IPS-18a (cell line): ENCODE data around the gene DOCK8.

Experiments used
- H3K27ac ChIP-seq: one replicate; pipeline ENCODE4 v1.5.1; 2013; ENCODE audit warnings: low read length
- H3K27me3 ChIP-seq: one replicate; pipeline ENCODE4 v1.6.1; 2013; ENCODE audit warnings: mild to moderate bottlenecking, low read length; ENCODE audit not compliant: control insufficient read depth, insufficient read depth
- H3K36me3 ChIP-seq: one replicate; pipeline ENCODE4 v1.6.1; 2013; ENCODE audit warnings: low read depth, low read length; ENCODE audit not compliant: control insufficient read depth
- H3K4me1 ChIP-seq: one replicate; pipeline ENCODE4 v1.6.1; 2013; ENCODE audit warnings: low read depth, low read length; ENCODE audit not compliant: control insufficient read depth
- H3K4me3 ChIP-seq: one replicate; pipeline ENCODE4 v1.5.1; 2013; ENCODE audit warnings: low read length
- H3K9ac ChIP-seq: one replicate; pipeline ENCODE4 v1.6.1; 2013; ENCODE audit warnings: mild to moderate bottlenecking, low read length, moderate library complexity
- H3K9me3 ChIP-seq: one replicate; pipeline ENCODE4 v1.6.1; 2013; ENCODE audit warnings: low read depth, low read length; ENCODE audit not compliant: control insufficient read depth

Gene DOCK8

DNA sequence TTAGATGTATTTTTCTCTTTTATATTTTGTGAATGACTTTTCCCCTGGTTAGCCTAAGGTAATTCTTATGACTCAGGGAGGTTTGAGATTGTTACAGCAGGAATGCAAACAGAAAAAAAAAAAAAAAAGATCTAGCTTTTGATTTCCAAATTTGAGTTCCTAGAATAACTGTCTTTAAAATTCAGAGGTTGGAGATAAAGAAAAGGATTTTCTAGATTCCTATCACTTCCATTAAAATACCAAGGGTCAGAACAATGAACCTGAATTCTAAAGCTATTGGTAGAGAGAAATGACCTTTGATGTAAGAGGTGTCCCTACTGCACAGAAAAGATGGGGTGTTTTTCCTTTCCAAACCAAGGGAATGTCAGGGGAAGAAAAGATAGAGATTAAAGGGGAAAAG lies 262.5 kb downstream of the DOCK8 start:
- no peak overlapping the region for H3K9ac ChIP-seq
- no peaks in the 10 kb centered on the region for H3K36me3 ChIP-seq
- H3K27me3 ChIP-seq, result no peaks in the 10 kb centered on the region
- H3K27ac ChIP-seq, result no peak overlapping the region
- no peak overlapping the region for H3K4me3 ChIP-seq
- H3K4me1 ChIP-seq, result no peaks in the 10 kb centered on the region
- no peaks in the 10 kb centered on the region for H3K9me3 ChIP-seq

DNA sequence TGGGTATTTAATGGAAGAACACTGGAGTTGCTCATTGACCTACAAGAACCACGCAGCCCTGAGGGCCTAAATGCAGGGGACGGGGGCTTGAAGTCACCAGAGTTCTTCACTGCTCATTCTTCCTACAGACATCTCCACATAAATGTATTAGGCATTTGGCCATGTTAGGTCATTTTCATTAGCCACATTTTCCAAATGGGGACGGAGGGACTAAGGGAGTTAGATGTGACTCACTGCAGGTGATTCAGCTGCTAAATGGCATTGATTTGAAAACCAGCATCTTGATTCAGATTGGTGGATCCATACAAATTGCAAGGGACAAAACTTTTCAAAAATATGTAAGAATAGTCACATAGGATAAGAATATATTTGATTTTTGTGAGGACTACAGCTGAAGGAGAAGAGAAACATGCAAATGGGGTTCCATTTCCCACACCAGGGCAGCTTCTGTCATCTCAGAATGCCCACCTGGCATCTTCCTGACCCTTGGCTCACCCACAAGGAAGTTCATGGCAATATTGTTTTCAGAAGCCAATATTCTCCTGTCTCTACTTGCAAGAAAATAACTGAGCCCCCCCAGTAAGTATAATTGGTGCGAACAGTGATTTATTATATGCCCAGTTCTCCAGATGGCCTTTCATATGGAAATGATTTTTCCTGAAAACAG lies 264.8 kb downstream of the DOCK8 start:
- H3K4me3 ChIP-seq, result no peak overlapping the region
- H3K27ac ChIP-seq, result no peak overlapping the region
- no peaks in the 10 kb centered on the region for H3K4me1 ChIP-seq
- H3K9ac ChIP-seq, result no peak overlapping the region
- no peaks in the 10 kb centered on the region for H3K27me3 ChIP-seq
- H3K36me3 ChIP-seq, result no peaks in the 10 kb centered on the region
- no peaks in the 10 kb centered on the region for H3K9me3 ChIP-seq

DNA sequence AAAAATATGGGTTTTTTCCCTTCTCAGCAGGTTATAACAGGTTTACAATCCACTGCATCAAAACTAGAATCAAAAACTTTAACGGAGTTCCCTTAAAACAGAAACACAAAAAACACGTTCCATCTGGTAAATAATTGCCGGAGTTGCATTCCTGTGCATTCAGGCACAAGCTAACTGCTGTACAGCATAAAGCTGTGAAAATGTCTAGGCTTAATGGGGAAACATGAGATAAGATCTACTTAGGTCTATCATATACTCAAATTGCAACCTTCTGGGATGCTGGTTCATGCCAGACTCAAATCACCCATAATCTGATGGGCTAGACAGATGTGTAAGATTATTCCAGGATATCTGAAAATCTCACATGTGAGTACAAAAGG lies 265.3 kb downstream of the DOCK8 start:
- no peak overlapping the region for H3K9ac ChIP-seq
- no peaks in the 10 kb centered on the region for H3K36me3 ChIP-seq
- no peaks in the 10 kb centered on the region for H3K9me3 ChIP-seq
- no peak overlapping the region for H3K27ac ChIP-seq
- H3K27me3 ChIP-seq, result no peaks in the 10 kb centered on the region
- H3K4me1 ChIP-seq, result no peaks in the 10 kb centered on the region
- no peak overlapping the region for H3K4me3 ChIP-seq

DNA sequence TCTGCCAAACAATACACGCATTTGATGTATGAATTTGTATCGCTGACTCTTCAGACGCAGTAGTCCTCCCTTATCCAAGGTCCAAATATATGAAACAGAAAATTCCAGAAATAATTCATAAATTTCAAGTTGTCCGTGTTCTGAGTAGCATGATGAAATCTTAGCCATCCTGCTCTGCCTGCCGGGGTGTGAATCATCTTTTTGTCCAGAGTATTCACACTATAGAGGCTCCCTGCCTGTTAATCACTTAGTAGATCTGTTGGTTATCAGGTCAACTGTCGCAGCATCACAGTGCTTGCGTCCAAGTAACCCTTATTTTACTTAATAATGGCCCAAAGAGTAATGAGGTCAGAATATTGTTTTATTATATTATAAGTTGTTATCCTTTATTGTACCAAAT lies 268.1 kb downstream of the DOCK8 start:
- H3K27ac ChIP-seq, result no peak overlapping the region

DNA sequence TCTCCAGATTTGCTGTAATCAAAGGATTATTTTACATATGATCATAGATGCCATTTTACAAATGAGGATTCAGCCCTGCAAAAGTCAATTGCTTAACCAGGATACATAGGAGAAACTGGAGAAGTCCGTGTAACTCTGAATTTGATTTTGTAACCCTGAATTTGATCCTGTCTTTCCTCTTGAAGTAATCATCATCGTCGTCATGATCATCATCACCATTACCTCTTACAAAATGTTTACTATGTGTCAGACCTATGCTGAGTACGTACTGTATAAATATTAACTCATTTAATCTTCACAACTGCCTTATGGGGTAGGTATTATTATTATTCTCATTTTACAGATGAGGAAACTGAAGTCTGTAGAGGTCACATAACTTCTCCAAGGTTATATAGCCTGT lies 271.5 kb downstream of the DOCK8 start:
- Histone ChIP-seq H3K27ac (no peak overlapping the region), H3K4me3 (no peak overlapping the region), H3K9me3 (no peaks in the 10 kb centered on the region), H3K36me3 (no peaks in the 10 kb centered on the region), H3K4me1 (no peaks in the 10 kb centered on the region), H3K27me3 (no peaks in the 10 kb centered on the region), H3K9ac (no peak overlapping the region)

More for the DNA sequence above, 268.1 kb downstream of the DOCK8 start:
- Histone ChIP-seq H3K4me1 (no peaks in the 10 kb centered on the region), H3K27me3 (no peaks in the 10 kb centered on the region), H3K9me3 (no peaks in the 10 kb centered on the region), H3K4me3 (no peak overlapping the region), H3K9ac (no peak overlapping the region), H3K36me3 (no peaks in the 10 kb centered on the region)

DNA sequence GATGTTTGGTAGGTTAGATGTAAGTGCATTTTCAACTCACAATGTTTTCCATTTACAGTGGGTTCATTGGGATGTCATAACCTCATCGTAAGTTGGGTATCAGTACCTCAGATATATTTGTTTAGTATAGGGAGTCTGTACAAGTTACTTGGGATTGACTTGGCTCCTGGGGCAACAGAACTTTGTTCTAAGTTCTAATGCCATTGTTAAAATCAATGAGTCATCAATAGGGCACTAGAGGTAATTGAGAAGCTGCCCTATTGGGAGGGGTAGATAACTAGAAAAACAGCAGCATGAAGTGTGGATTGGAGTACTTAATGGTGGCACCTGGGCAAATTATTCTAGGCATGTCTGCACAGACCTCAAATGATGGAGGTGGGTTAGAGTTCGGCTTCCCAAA lies 272.8 kb downstream of the DOCK8 start:
- Histone ChIP-seq H3K4me1 (no peaks in the 10 kb centered on the region), H3K36me3 (no peaks in the 10 kb centered on the region), H3K27me3 (no peaks in the 10 kb centered on the region), H3K4me3 (no peak overlapping the region), H3K27ac (no peak overlapping the region), H3K9me3 (no peaks in the 10 kb centered on the region), H3K9ac (no peak overlapping the region)

DNA sequence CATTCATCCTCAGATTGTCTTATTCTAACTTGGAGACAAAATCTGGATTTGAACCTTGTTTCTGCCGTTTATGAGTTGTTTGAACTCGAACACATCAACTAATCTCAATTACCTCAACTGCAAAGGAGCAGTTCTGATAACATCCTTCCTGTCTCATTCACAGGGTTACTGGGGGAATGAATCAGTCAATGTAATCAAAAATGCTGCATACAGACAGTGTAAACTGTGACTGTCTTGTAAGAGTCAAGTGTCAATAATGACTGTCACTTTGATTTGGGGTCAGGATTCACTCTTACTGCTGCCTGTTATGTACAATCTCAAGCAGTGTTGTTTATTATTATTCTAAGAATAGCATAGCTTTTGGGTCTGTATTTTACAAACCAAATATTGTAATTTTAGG lies 273.8 kb downstream of the DOCK8 start:
- Histone ChIP-seq H3K27ac (no peak overlapping the region), H3K4me1 (no peaks in the 10 kb centered on the region), H3K36me3 (no peaks in the 10 kb centered on the region)

DNA sequence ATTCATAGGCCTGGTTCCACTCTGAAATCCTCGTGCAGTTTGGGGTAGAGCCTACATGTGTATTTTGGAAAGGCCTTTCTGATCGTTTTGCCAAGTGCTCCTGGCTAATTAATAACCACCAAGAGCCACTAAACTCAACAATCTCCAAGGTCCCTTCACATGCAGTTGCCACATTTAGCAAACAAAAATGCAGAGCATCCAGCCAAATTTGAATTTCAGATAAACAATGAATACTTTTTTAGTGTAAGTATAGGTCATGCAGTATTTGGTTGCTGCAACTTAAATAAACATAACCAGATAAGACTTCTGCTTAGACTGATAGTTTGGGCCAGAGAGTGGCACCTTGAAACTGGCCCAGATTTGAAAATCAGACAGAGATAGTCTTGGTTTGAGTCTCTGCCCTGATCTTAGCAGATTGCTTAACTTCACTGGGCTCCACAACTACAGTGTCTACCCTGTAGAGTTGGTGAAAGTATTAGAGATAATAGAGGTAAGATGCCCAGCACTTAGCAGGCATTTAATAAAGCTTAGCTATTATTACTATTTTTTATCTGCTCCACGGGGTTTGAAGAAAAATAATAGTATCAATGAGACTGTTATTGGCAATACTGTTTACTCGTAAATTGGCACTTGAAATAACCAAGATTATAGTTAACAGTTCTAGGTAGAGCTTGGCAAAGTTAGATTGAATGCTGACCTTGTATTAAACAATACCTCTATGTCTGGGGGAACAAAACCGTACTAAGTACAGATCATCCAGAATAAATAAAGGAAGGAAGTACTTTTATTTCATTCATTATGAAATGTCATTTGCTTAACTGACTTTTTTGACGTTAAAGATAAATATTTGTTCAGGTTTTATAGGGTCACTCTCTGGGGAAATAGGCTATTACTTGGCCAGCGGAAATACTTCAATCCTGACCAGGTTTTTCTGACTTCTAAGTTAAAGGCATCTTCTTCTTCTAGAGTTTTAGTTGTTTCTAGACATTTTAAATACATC lies 274.8 kb downstream of the DOCK8 start:
- Histone ChIP-seq H3K27ac (no peak overlapping the region), H3K4me3 (no peak overlapping the region)

More for the DNA sequence above, 273.8 kb downstream of the DOCK8 start:
- no peak overlapping the region for H3K9ac ChIP-seq
- no peaks in the 10 kb centered on the region for H3K27me3 ChIP-seq
- no peak overlapping the region for H3K4me3 ChIP-seq
- no peaks in the 10 kb centered on the region for H3K9me3 ChIP-seq

DNA sequence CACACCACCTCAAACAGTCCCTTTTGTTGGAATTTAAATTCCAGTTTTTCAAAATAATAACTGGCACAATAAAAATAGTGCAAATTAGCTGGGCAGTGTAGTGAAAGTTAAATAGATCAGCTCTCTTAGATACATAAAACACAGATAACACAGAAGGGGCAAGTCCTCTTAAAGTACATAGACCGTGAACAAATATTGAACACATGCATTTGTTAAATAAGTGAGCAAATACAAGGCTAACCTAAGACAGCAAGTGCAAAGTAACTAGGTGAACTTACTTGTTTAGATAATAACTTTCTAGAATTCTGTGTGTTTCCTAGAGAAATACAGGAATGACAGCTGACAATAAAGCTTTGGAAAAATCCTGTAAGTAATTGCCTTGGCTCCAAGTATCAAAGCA lies 280.1 kb downstream of the DOCK8 start:
- Histone ChIP-seq H3K4me1 (no peaks in the 10 kb centered on the region), H3K36me3 (no peaks in the 10 kb centered on the region), H3K9ac (no peak overlapping the region), H3K27me3 (no peaks in the 10 kb centered on the region), H3K9me3 (no peaks in the 10 kb centered on the region), H3K27ac (no peak overlapping the region), H3K4me3 (no peak overlapping the region)

More for the DNA sequence above, 274.8 kb downstream of the DOCK8 start:
- no peaks in the 10 kb centered on the region for H3K9me3 ChIP-seq
- no peaks in the 10 kb centered on the region for H3K4me1 ChIP-seq
- H3K9ac ChIP-seq, result no peak overlapping the region
- no peaks in the 10 kb centered on the region for H3K36me3 ChIP-seq
- no peaks in the 10 kb centered on the region for H3K27me3 ChIP-seq

DNA sequence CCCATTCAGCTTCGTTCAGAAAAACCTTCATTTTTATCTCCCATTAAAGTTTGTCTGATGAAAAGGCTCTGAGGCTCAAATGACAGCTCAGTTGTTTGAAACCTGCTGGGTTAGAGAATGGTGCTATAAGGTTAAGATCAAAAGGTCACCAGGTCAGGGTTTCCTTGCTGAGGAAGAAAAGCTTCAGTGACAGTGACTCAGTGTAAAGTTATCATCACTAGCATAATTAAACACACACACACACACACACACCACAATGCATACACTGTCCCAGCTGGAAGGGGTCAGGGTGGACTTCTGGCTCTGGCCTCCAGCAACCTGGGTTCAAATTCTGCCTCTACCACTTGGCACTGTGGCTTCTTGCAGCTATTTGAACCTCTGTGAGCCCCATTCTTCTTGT lies 281.1 kb downstream of the DOCK8 start:
- H3K27ac ChIP-seq, result no peak overlapping the region
- no peak overlapping the region for H3K9ac ChIP-seq
- no peaks in the 10 kb centered on the region for H3K27me3 ChIP-seq
- H3K9me3 ChIP-seq, result no peaks in the 10 kb centered on the region
- H3K4me3 ChIP-seq, result no peak overlapping the region
- no peaks in the 10 kb centered on the region for H3K4me1 ChIP-seq
- H3K36me3 ChIP-seq, result no peaks in the 10 kb centered on the region

DNA sequence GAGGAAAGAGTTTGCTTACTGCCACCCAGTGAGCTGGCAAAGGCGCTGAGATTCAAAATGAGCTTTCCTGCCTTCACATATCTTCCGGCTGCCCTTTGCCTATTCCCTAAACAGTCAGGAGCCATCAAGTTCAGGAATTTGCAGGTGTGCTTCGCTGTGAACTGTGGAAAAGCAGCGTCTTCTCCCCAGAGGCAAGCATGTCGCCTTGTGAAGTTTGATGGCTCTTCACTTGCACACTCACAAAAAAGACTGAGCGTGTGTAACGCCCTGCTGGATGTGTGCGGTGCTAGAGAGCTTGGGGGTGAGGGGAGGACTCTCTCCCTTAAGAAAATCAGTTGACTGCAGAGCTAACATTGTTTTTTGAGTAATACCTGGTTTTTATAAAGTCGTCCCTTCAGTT lies 288.7 kb downstream of the DOCK8 start:
- no peaks in the 10 kb centered on the region for H3K36me3 ChIP-seq
- H3K4me3 ChIP-seq, result peak overlapping the region; percentile 76
- no peaks in the 10 kb centered on the region for H3K9me3 ChIP-seq
- H3K4me1 ChIP-seq, result peaks cover 8% of the 10 kb centered on the region
- H3K9ac ChIP-seq, result no peak overlapping the region
- no peak overlapping the region for H3K27ac ChIP-seq
- peaks cover 43% of the 10 kb centered on the region for H3K27me3 ChIP-seq
